ENCODE measurements around the gene TMTC2. TPM values are rescaled to one million over a fixed set of nuclear protein-coding genes. Genes with fewer than 3 reads are reported as not detected.

The TMTC2 gene
- total RNA-seq, 1 donor from 2014 or later: 3.6 TPM

- Mint-ChIP-seq H3K27ac (ENCODE audit: unreplicated experiment) (no peak overlapping the region), H3K36me3 (ENCODE audit: low read depth, unreplicated experiment) (no peaks in the 10 kb centered on the region), H3K4me3 (ENCODE audit: unreplicated experiment) (no peak overlapping the region), H3K27me3 (ENCODE audit: unreplicated experiment) (no peaks in the 10 kb centered on the region), H3K4me1 (ENCODE audit: unreplicated experiment) (peaks cover 2% of the 10 kb centered on the region), H3K9me3 (ENCODE audit: unreplicated experiment) (no peaks in the 10 kb centered on the region)
- DNase-seq (ENCODE audit: low spot score): no peak
- TF ChIP-seq CTCF (IDR thresholded peaks at IDR 0.05; ENCODE audit: unreplicated experiment): no peak
These were observed 120.5 kb downstream of the TMTC2 start for GRCh38 chr12:82807132-82807737.

DNA sequence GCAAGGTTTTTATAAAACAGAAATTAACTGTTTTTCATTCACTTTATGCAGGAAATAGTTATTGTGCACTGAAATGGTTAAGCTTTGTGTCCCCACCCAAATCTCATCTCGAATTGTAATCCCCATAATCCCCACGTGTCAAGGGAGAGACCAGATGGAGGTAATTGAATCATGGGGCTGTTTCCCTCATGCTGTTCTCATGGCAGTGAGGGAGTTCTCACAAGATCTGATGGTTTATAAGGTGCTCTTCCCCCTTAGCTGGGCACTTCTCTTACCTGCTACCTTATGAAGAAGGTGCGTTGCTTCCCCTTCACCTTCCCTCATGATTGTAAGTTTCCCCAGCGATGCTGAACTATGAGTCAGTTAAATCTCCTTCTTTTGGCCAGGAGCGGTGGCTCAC is 123.9 kb downstream of the TMTC2 start:
- Mint-ChIP-seq H3K4me3 (ENCODE audit: unreplicated experiment) (no peak overlapping the region), H3K27me3 (ENCODE audit: unreplicated experiment) (no peaks in the 10 kb centered on the region), H3K4me1 (ENCODE audit: unreplicated experiment) (peaks cover 10% of the 10 kb centered on the region), H3K27ac (ENCODE audit: unreplicated experiment) (no peak overlapping the region), H3K9me3 (ENCODE audit: unreplicated experiment) (no peaks in the 10 kb centered on the region), H3K36me3 (ENCODE audit: low read depth, unreplicated experiment) (no peaks in the 10 kb centered on the region)
- no peak for TF ChIP-seq CTCF (IDR thresholded peaks at IDR 0.05; ENCODE audit: unreplicated experiment)
- DNase-seq (ENCODE audit: low spot score): no peak

GRCh38 chr12:82817368-82817767 is 130.7 kb downstream of the TMTC2 start:
- no peaks in the 10 kb centered on the region for H3K27me3 Mint-ChIP-seq (ENCODE audit: unreplicated experiment)
- no peak for TF ChIP-seq CTCF (IDR thresholded peaks at IDR 0.05; ENCODE audit: unreplicated experiment)
- no peaks in the 10 kb centered on the region for H3K9me3 Mint-ChIP-seq (ENCODE audit: unreplicated experiment)
- no peak overlapping the region for H3K27ac Mint-ChIP-seq (ENCODE audit: unreplicated experiment)
- H3K4me3 Mint-ChIP-seq (ENCODE audit: unreplicated experiment): no peak overlapping the region
- no peaks in the 10 kb centered on the region for H3K36me3 Mint-ChIP-seq (ENCODE audit: low read depth, unreplicated experiment)
- DNase-seq (ENCODE audit: low spot score): no peak
- H3K4me1 Mint-ChIP-seq (ENCODE audit: unreplicated experiment): peaks cover 10% of the 10 kb centered on the region

DNA sequence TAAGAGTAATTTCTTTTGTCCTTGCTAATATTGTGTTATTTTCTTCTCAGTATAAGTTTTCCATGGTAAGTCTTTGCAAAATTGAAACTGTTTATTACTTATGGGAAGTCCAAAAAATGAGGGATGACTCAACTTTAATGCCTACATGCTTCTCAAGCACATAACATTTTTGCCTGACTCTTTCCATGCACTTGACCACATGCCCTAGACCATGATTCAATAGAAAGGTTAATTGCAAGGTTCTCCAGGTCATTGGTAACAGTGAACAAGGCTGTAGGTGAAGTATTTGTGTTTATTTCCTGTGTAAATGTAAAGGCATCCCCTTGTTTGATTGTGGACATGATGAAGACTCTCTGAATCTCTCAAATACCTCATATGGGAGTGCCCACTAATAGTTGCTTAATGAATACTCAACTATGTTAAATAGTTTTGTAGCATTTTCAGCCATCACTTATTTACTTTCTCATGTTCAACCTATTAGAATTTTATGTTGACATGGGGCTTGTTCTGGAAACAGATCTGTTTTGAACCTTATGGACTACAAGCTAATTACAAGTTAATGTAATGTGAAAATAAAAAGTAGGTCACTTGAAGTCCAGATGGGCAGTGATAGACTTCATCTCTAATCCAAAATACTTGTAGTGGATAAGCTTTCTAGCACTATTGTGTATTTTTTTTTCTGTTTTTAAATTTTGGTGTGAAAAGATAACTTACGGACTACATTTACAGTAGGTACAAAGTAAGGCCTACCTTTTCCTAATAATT is 131.7 kb downstream of the TMTC2 start:
- no peak overlapping the region for H3K4me3 Mint-ChIP-seq (ENCODE audit: unreplicated experiment)
- no peak for TF ChIP-seq CTCF (IDR thresholded peaks at IDR 0.05; ENCODE audit: unreplicated experiment)
- no peaks in the 10 kb centered on the region for H3K27me3 Mint-ChIP-seq (ENCODE audit: unreplicated experiment)
- no peaks in the 10 kb centered on the region for H3K36me3 Mint-ChIP-seq (ENCODE audit: low read depth, unreplicated experiment)
- peaks cover 9% of the 10 kb centered on the region for H3K4me1 Mint-ChIP-seq (ENCODE audit: unreplicated experiment)
- H3K27ac Mint-ChIP-seq (ENCODE audit: unreplicated experiment): no peak overlapping the region
- no peaks in the 10 kb centered on the region for H3K9me3 Mint-ChIP-seq (ENCODE audit: unreplicated experiment)
- DNase-seq (ENCODE audit: low spot score): no peak

DNA sequence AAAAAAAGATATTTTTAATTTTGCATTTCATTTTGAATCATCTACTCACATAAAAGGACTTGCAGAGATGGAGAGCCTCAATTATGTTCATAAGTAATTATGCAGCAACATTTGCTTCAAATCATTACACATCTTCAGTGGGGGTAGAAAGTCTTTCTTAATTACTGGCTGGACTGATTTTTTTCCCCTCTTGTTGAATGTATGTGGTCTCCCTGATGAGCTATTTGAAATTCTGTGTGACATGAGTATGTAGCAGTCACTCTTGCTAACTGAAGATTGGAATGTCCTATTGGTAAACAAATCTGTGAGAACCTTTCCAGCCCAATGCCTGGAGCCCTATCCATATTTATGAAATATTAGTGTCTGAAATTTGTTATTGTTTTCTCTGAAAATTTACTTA is 139.8 kb downstream of the TMTC2 start:
- Mint-ChIP-seq H3K27me3 (ENCODE audit: unreplicated experiment) (no peaks in the 10 kb centered on the region), H3K9me3 (ENCODE audit: unreplicated experiment) (no peaks in the 10 kb centered on the region), H3K27ac (ENCODE audit: unreplicated experiment) (no peak overlapping the region), H3K36me3 (ENCODE audit: low read depth, unreplicated experiment) (no peaks in the 10 kb centered on the region), H3K4me3 (ENCODE audit: unreplicated experiment) (no peak overlapping the region), H3K4me1 (ENCODE audit: unreplicated experiment) (peaks cover 7% of the 10 kb centered on the region)
- no peak for TF ChIP-seq CTCF (IDR thresholded peaks at IDR 0.05; ENCODE audit: unreplicated experiment)
- no peak for DNase-seq (ENCODE audit: low spot score)
